H1 (cell line): ENCODE results near the gene SNX32. TPM values are rescaled to one million over a fixed set of nuclear protein-coding genes. Genes with fewer than 3 reads are reported as not detected.

Experiments
- CTCF ChIA-PET: fragments of 300-600 bp; sonication (Branson Sonifier 250); formaldehyde crosslinking; loops from one replicate; lab custom pipeline; 2021; ENCODE audit not compliant: partially characterized antibody; lab: Charles Lee
- POLR2A ChIA-PET: fragments of 300-600 bp; sonication (Branson Sonifier 250); formaldehyde crosslinking; loops from one replicate; lab custom pipeline; 2021; ENCODE audit warnings: inconsistent platforms; ENCODE audit not compliant: partially characterized antibody; lab: Charles Lee
- DNase-seq, 2 experiments: peaks; one replicate each; pipeline versions ENCODE4 v3.0.0 to v3.0.0-alpha.2; 2010 to 2022; ENCODE audit warnings: low spot score in 2 of 2, low read depth in 1 of 2, mixed read lengths in 1 of 2
- FAIRE-seq: peaks from 2 replicates; lab custom pipeline; 2011; peaks lifted over from hg19 to GRCh38; lab: Jason Lieb, UNC
- H2AFZ ChIP-seq: 2 replicates; pipeline ENCODE4 v1.8.1; 2012; ENCODE audit warnings: low read length, inconsistent platforms
- H2AK5ac ChIP-seq: 2 replicates; pipeline ENCODE4 v1.6.1; 2013; ENCODE audit warnings: low read depth, low read length
- H2BK120ac ChIP-seq: replicated peaks from 2 replicates; pipeline ENCODE3; 2013; ENCODE audit warnings: low read depth, low read length, inconsistent platforms
- H2BK12ac ChIP-seq: 2 replicates; pipeline ENCODE4 v1.6.1; 2013; ENCODE audit warnings: low read depth, low read length
- H2BK15ac ChIP-seq: 2 replicates; pipeline ENCODE4 v1.6.1; 2013; ENCODE audit warnings: low read length
- H2BK20ac ChIP-seq: 2 replicates; pipeline ENCODE4 v1.6.1; 2013; ENCODE audit warnings: low read length
- H2BK5ac ChIP-seq: 2 replicates; pipeline ENCODE4 v1.6.1; 2013; ENCODE audit warnings: low read depth, low read length
- H3K14ac ChIP-seq: 2 replicates; pipeline ENCODE4 v1.6.1; 2013; ENCODE audit warnings: inconsistent platforms; ENCODE audit not compliant: insufficient read length
- H3K18ac ChIP-seq: 2 replicates; pipeline ENCODE4 v1.6.1; 2013; ENCODE audit warnings: low read length; ENCODE audit errors: extremely low read depth
- H3K23ac ChIP-seq: 2 replicates; pipeline ENCODE4 v1.6.1; 2013; ENCODE audit warnings: inconsistent platforms; ENCODE audit not compliant: insufficient read length
- H3K23me2 ChIP-seq: 2 replicates; pipeline ENCODE4 v1.6.1; 2013; ENCODE audit warnings: low read depth, low read length
- H3K27ac ChIP-seq: 2 replicates; pipeline ENCODE4 v1.6.1; 2011; ENCODE audit warnings: low read depth, low read length, inconsistent platforms
- H3K27me3 ChIP-seq, 4 experiments: replicated peaks in 1 of 4; 1 replicate in 1 of 4; 2 replicates in 3 of 4; pipeline versions ENCODE4 v1.6.1 to v1.8.1; 2011 to 2013; ENCODE audit warnings: low read length in 3 of 4, mild to moderate bottlenecking in 3 of 4, inconsistent platforms in 2 of 4, mixed read lengths in 2 of 4, moderate library complexity in 1 of 4; ENCODE audit not compliant: control insufficient read depth in 3 of 4, insufficient read depth in 3 of 4; ENCODE audit errors: extremely low read depth in 1 of 4
- H3K36me3 ChIP-seq, 4 experiments: 2 replicates each; pipeline versions ENCODE4 v1.6.1 to v1.8.1; 2011 to 2013; ENCODE audit warnings: mild to moderate bottlenecking in 4 of 4, low read length in 3 of 4, moderate library complexity in 2 of 4, control low read depth in 1 of 4, inconsistent platforms in 1 of 4; ENCODE audit not compliant: insufficient read depth in 4 of 4, control insufficient read depth in 2 of 4
- H3K4ac ChIP-seq: replicated peaks from 2 replicates; pipeline ENCODE3; 2013; ENCODE audit warnings: low read length, low read depth, mixed read lengths, inconsistent platforms; ENCODE audit not compliant: insufficient read length
- H3K4me1 ChIP-seq, 4 experiments: replicated peaks in 1 of 4; 1 replicate in 1 of 4; 2 replicates in 3 of 4; pipeline versions ENCODE4 v1.6.1 to v1.8.1; 2011 to 2013; ENCODE audit warnings: low read length in 3 of 4, inconsistent platforms in 2 of 4, mixed read lengths in 1 of 4; ENCODE audit not compliant: insufficient read depth in 4 of 4, control insufficient read depth in 3 of 4
- H3K4me2 ChIP-seq, 2 experiments: 2 replicates each; pipeline versions ENCODE4 v1.6.1 to v1.8.1; 2011 to 2013; ENCODE audit warnings: low read depth in 2 of 2, low read length in 2 of 2, control low read depth in 1 of 2, inconsistent platforms in 1 of 2, mild to moderate bottlenecking in 1 of 2; ENCODE audit not compliant: insufficient read depth in 1 of 2
- H3K4me3 ChIP-seq, 4 experiments: fragments of 200-600, 300-600 bp in 1 of 4; sonication (generic), shearing (Covaris generic), sonication (Bioruptor Twin) in 1 of 4; 2 replicates each; pipeline versions ENCODE4 v1.5.1 to v1.8.1; 2011 to 2016; ENCODE audit warnings: low read length in 4 of 4, low read depth in 3 of 4, control low read depth in 2 of 4, inconsistent platforms in 2 of 4, mild to moderate bottlenecking in 2 of 4, mixed read lengths in 1 of 4, moderate library complexity in 1 of 4; ENCODE audit not compliant: insufficient read depth in 2 of 4; ENCODE audit errors: extremely low read depth in 1 of 4
- H3K56ac ChIP-seq: replicated peaks from 2 replicates; pipeline ENCODE3; 2013; ENCODE audit warnings: low read depth, mild to moderate bottlenecking, mixed read lengths, low read length, inconsistent platforms; ENCODE audit not compliant: insufficient read length
- H3K79me1 ChIP-seq: 2 replicates; pipeline ENCODE4 v1.6.1; 2013; ENCODE audit warnings: low read depth, low read length, control low read depth
- H3K79me2 ChIP-seq, 2 experiments: 2 replicates each; pipeline versions ENCODE4 v1.6.1 to v1.8.1; 2012 to 2013; ENCODE audit warnings: low read length in 2 of 2, mild to moderate bottlenecking in 2 of 2, inconsistent platforms in 1 of 2; ENCODE audit not compliant: insufficient read depth in 2 of 2, control insufficient read depth in 1 of 2
- H3K9ac ChIP-seq, 4 experiments: replicated peaks in 1 of 4; 1 replicate in 1 of 4; 2 replicates in 3 of 4; pipeline versions ENCODE4 v1.6.1 to v1.8.1; 2011 to 2013; ENCODE audit warnings: low read depth in 3 of 4, low read length in 3 of 4, control low read depth in 2 of 4, mild to moderate bottlenecking in 2 of 4, moderate library complexity in 2 of 4, inconsistent platforms in 1 of 4; ENCODE audit errors: extremely low read depth in 1 of 4
- H3K9me3 ChIP-seq, 2 experiments: 2 replicates each; pipeline versions ENCODE4 v1.6.1 to v1.8.1; 2012 to 2013; ENCODE audit warnings: mild to moderate bottlenecking in 2 of 2, moderate library complexity in 2 of 2, control low read depth in 1 of 2, inconsistent platforms in 1 of 2, low read depth in 1 of 2, low read length in 1 of 2, mixed read lengths in 1 of 2; ENCODE audit not compliant: insufficient read depth in 2 of 2
- H4K20me1 ChIP-seq, 2 experiments: replicated peaks in 1 of 2; 2 replicates each; pipeline versions ENCODE3 to v1.8.1; 2011 to 2013; ENCODE audit warnings: inconsistent platforms in 2 of 2, low read length in 2 of 2, mild to moderate bottlenecking in 1 of 2; ENCODE audit not compliant: insufficient read depth in 2 of 2, control insufficient read depth in 1 of 2
- H4K5ac ChIP-seq: 2 replicates; pipeline ENCODE4 v1.6.1; 2013; ENCODE audit warnings: low read length, low read depth, mixed read lengths, inconsistent platforms; ENCODE audit not compliant: insufficient read length
- H4K8ac ChIP-seq: 2 replicates; pipeline ENCODE4 v1.8.0; 2013; ENCODE audit warnings: mild to moderate bottlenecking, moderate library complexity, low read length, inconsistent platforms; ENCODE audit not compliant: insufficient read depth; ENCODE audit errors: extremely low read depth
- H4K91ac ChIP-seq: replicated peaks from 2 replicates; pipeline ENCODE3; 2013; ENCODE audit warnings: low read length, mixed read lengths, inconsistent platforms; ENCODE audit not compliant: insufficient read length
- WGBS, 2 experiments: shearing (Covaris generic) in 1 of 2; methylation state at CpG; one replicate each; pipeline versions ENCODE4 v1.1.6 to v1.1.7; 2013 to 2015; ENCODE audit warnings: low lambda C conversion rate in 2 of 2, mixed read lengths in 2 of 2, inconsistent platforms in 1 of 2, low coverage in 1 of 2, missing lambda C conversion rate in 1 of 2; ENCODE audit not compliant: insufficient replicate concordance in 2 of 2, insufficient coverage in 1 of 2, insufficient read length in 1 of 2; ENCODE audit errors: extremely low coverage in 1 of 2, missing lambda C conversion rate in 1 of 2; 5-methylcytosine and 5-hydroxymethylcytosine counted together
- polyA plus RNA-seq, 7 experiments: library from polyadenylated mRNA; depleted of rRNA in 3 of 7; stranded (reverse) in 5 of 7; unstranded in 2 of 7; fragments of >200 nt in 5 of 7; fragments of 200-250 nt in 2 of 7; gene quantifications; 1 replicate in 5 of 7; 2 replicates in 1 of 7; 4 replicates in 1 of 7; pipeline versions ENCODE4 v1.2.1 to v1.2.3, GENCODE V29; 2011 to 2013; ENCODE audit warnings: missing spikeins in 2 of 7, mixed read lengths in 2 of 7
- total RNA-seq: library from RNA; stranded (reverse); fragmentation: NEBNext Ultra II Directional; extraction: Animal tissue kit (Norgen Biotek cat#: 25700); gene quantifications from 2 replicates; pipeline ENCODE4 v1.2.1, GENCODE V29; 2021

Gene SNX32
- total and polyA plus RNA-seq, 2 of the 8 experiments (the other 6 are each of a cell fraction or from before 2014, with no cell fraction given) = 0.76 to 2.2 TPM

DNA sequence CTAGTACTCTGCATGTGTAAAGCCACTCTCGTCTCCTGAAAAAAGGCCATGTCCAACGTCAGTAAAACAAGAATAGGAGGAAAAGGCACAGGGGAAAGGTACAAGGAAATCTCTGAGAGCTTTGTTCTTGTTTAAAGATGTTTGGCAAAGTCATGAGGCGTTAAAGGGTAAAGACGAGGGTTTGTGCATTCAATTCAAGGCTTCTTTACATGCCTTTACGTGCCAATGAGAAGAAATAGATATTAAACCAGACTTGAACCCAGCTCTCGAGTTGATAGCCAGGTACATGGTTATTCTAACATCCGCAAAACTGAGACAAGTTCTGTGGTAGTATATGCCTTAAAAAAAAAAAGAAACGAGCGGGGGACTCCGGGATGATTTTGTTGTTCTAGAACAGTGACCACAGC, 24.9 kb downstream of the SNX32 start:
- Histone ChIP-seq H3K4ac (no peak overlapping the region), H2AK5ac (no peak overlapping the region), H3K4me3 (peak overlapping the region; percentile 49 to 95 (median 86)), H2AFZ (peak overlapping the region; percentile 65; the same call in 1 of the 2 replicates), H3K18ac (no peak overlapping the region), H4K91ac (no peak overlapping the region), H3K9ac (peak overlapping the region; percentile 69 to 87 (median 76)), H3K56ac (no peak overlapping the region), H3K14ac (no peak overlapping the region), H3K4me1 (peaks cover 0 to 15% (median 6%) of the 10 kb centered on the region in 4 experiments; a peak in 5 of 7 replicates), H3K4me2 (peak overlapping the region; percentile 95 to 97), H3K27ac (peak overlapping the region; percentile 82), H4K8ac (no peak overlapping the region), H4K5ac (no peak overlapping the region), H2BK5ac (no peak overlapping the region), H3K23ac (no peak overlapping the region), H4K20me1 (peaks cover 25% of the 10 kb centered on the region in 2 experiments), H2BK12ac (no peak overlapping the region), H2BK120ac (no peak overlapping the region), H3K9me3 (no peaks in the 10 kb centered on the region), H3K36me3 (peaks cover 20 to 29% (median 26%) of the 10 kb centered on the region in 4 experiments), H2BK15ac (no peak overlapping the region), H3K23me2 (peaks cover 19% of the 10 kb centered on the region), H3K27me3 (no peaks in the 10 kb centered on the region), H3K79me1 (peaks cover 20% of the 10 kb centered on the region), H2BK20ac (no peak overlapping the region), H3K79me2 (peaks cover 15 to 41% of the 10 kb centered on the region in 2 experiments)
- POLR2A ChIA-PET = interaction anchor here (0.6 to 39.7 kb wide), 32 partner anchors 3 to 244 kb away, joined by 3 to 1071 read pairs (median 4); partner anchors contain the start of genes AP5B1, CCDC85B, CFL1 and CTSW
- DNase-seq (no peak), FAIRE-seq (no peak)
- WGBS, 2 experiments = 4% methylated on average over 10 of the region's 10 CpGs; no CpG with 5 or more reads in 1 of the 2 experiments
- CTCF ChIA-PET = interaction anchor here (0.6 to 9.9 kb wide), 14 partner anchors 9 to 438 kb away, joined by 3 to 191 read pairs (median 6); partner anchors contain the start of genes CCDC85B, CTSW and FIBP
